LNCaP clone FGC (cell line): ENCODE measurements around the gene BICDL1.
"Not testable (repeated sequence)": the region's sequence is repeated elsewhere in the genome, so short reads cannot be mapped to it uniquely, and the experiment has no call there.

ENCODE experiments used
- DNase-seq: peaks from one replicate; pipeline ENCODE4 v3.0.0-alpha.2; 2011; ENCODE audit warnings: low read depth
- H3K4me3 ChIP-seq: 2 replicates; pipeline ENCODE4 v1.5.1; 2011; ENCODE audit warnings: mild to moderate bottlenecking, low read depth, low read length, control low read depth
- TF ChIP-seq, protein P1 (sequence below): IDR thresholded peaks from 2 replicates; pipeline ENCODE4 v1.5.1; 2012; ENCODE audit warnings: mild to moderate bottlenecking; ENCODE audit not compliant: control insufficient read depth, insufficient read depth; ENCODE audit errors: extremely low read depth

BICDL1 gene

GRCh38 chr12:120015313-120015712, 26.3 kb downstream of the BICDL1 start:
- TF ChIP-seq, protein P1, sequence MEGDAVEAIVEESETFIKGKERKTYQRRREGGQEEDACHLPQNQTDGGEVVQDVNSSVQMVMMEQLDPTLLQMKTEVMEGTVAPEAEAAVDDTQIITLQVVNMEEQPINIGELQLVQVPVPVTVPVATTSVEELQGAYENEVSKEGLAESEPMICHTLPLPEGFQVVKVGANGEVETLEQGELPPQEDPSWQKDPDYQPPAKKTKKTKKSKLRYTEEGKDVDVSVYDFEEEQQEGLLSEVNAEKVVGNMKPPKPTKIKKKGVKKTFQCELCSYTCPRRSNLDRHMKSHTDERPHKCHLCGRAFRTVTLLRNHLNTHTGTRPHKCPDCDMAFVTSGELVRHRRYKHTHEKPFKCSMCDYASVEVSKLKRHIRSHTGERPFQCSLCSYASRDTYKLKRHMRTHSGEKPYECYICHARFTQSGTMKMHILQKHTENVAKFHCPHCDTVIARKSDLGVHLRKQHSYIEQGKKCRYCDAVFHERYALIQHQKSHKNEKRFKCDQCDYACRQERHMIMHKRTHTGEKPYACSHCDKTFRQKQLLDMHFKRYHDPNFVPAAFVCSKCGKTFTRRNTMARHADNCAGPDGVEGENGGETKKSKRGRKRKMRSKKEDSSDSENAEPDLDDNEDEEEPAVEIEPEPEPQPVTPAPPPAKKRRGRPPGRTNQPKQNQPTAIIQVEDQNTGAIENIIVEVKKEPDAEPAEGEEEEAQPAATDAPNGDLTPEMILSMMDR = no peak
- H3K4me3 ChIP-seq = no peak overlapping the region
- no peak for DNase-seq

DNA sequence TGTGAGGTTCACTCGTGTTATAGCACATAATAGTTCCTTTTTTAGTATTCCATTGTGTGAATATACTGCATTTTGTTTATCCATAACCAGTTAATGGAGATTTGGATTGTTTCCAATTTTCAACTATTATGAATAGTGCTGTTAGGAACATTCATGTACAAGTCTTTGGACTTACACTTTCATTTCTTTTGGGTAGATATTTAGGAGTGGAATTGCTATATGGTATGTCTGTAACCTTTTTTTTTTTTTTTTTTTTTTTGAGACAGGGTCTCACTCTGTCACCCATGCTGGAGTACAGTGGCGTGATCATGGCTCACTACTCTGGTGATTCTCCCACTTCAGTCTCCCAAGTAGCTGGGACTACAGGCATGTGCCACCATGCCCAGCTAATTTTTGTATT, 27.2 kb downstream of the BICDL1 start:
- DNase-seq, H3K4me3 ChIP-seq: not testable (repeated sequence)

- TF ChIP-seq, protein P1 = no peak
- H3K4me3 ChIP-seq = no peak overlapping the region
- no peak for DNase-seq
These were observed 30.2 kb downstream of the BICDL1 start for GRCh38 chr12:120019197-120019596.

DNA sequence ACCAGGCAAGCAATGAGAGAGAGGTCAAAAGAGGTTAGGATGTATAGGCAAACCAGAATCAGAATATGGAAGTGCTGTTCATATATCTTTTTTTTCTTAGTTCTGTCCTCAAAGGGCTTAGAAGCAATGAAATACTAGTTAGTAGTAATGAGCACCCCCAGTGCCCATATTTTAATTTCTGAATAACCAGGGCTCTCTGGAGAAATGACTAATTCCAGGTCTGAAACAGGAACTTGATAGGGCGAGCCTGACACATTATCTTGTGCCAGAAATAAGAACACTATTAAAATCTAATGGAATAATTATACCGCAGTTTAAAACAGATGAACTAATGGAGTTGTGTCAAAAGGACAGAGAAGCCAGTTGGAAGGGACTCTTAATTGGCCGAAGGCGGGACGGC, 30.9 kb downstream of the BICDL1 start:
- H3K4me3 ChIP-seq = no peak overlapping the region
- TF ChIP-seq, protein P1 = no peak
- no peak for DNase-seq

GRCh38 chr12:120024193-120024592, 35.2 kb downstream of the BICDL1 start:
- no peak for DNase-seq
- H3K4me3 ChIP-seq = no peak overlapping the region
- TF ChIP-seq, protein P1 = no peak

DNA sequence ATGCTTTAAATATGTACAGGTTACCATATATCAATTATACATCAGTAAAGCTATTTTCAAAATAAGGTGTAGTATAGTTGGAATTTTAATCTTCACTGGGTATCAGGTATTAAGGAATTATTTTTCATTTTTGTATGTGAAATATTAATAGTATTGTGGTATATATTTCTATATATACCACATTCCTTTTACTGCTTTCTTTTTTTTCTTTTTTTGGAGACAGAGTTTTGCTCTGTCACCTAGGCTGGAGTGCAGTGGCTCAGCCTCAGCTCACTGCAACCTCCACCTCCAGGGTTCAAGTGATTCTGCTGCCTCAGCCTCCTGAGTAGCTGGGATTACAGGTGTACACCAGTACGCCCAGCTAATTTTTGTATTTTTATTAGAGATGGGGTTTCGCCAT, 36.6 kb downstream of the BICDL1 start:
- DNase-seq = no peak
- H3K4me3 ChIP-seq = no peak overlapping the region
- TF ChIP-seq, protein P1 = no peak

- no peak overlapping the region for H3K4me3 ChIP-seq
- DNase-seq = no peak
- TF ChIP-seq, protein P1 = no peak
These were observed 43.2 kb downstream of the BICDL1 start for GRCh38 chr12:120032242-120032641.
